ENCODE data around the gene GPHN. TPM values are rescaled to one million over a fixed set of nuclear protein-coding genes. Genes with fewer than 3 reads are reported as not detected.

Gene GPHN
- total RNA-seq = 33.4 TPM
- long read RNA-seq, full-length matches to known transcripts = 21 of 32 reads
- long read RNA-seq, partial matches to known transcripts = 5 of 32 reads
- long read RNA-seq, other reads (novel, unspliced or antisense) = 6 of 32 reads

DNA sequence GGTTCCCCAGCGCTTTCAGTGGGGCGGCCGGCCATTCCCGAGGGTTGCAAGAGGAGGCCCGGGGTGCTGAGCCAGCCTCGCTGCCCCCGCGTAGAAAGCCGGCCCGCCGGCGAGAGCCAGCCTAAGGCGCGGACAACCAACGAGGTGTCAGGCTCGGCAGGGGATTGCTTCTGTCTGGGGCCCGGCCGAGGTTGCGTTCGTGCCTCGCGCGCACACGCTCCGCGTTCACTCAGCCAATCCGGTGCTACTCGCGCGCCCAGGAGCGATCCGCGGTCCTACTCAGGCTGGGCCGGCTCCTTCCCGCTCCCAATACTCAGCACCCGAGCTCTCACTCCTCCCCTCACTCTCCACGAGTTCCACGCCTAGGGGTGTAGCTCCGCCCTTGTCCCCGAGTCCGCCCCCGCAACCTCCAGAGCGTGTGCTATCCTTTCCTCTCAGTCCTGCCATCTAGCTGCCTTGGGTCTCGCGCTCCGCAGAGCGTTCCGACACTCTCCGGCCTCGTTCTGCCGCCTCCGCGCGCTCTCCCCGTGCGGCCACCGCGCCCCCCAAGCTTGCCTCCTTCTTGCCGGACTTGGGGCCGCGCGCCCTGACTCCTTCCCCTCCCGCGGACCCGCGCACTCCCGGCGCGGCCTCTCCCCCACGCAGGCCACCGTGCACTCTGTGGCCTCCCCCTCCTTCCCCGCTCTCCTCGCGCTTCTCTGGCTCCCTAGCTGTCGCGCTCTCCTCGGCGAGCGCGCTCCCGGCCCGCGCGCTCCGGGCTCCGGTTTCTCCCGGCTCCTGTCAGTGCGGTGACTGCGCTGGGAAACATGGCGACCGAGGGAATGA lies at the start of gene GPHN:
Gene GPHN, plus strand, starts transcription at position 426 of the 825 bp plus-strand sequence.
- intact Hi-C loops (cut with micrococcal nuclease) = no loop called here
- Histone ChIP-seq H3K9me3 (replicated peaks) (no peaks in the 10 kb centered on the region), H3K27ac (replicated peaks) (peak within 1 kb of the TSS; percentile 97), H3K36me3 (no peaks in the 10 kb centered on the region), H3K4me3 (peak within 1 kb of the TSS; percentile 94), H3K4me1 (peaks cover 70% of the 10 kb centered on the region), H3K27me3 (ENCODE audit: low read depth) (no peaks in the 10 kb centered on the region)
- peak; percentile 97 for DNase-seq
- TF ChIP-seq, protein P1, sequence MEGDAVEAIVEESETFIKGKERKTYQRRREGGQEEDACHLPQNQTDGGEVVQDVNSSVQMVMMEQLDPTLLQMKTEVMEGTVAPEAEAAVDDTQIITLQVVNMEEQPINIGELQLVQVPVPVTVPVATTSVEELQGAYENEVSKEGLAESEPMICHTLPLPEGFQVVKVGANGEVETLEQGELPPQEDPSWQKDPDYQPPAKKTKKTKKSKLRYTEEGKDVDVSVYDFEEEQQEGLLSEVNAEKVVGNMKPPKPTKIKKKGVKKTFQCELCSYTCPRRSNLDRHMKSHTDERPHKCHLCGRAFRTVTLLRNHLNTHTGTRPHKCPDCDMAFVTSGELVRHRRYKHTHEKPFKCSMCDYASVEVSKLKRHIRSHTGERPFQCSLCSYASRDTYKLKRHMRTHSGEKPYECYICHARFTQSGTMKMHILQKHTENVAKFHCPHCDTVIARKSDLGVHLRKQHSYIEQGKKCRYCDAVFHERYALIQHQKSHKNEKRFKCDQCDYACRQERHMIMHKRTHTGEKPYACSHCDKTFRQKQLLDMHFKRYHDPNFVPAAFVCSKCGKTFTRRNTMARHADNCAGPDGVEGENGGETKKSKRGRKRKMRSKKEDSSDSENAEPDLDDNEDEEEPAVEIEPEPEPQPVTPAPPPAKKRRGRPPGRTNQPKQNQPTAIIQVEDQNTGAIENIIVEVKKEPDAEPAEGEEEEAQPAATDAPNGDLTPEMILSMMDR (IDR thresholded peaks at IDR 0.05; ENCODE audit: borderline replicate concordance) = peak; percentile 63

DNA sequence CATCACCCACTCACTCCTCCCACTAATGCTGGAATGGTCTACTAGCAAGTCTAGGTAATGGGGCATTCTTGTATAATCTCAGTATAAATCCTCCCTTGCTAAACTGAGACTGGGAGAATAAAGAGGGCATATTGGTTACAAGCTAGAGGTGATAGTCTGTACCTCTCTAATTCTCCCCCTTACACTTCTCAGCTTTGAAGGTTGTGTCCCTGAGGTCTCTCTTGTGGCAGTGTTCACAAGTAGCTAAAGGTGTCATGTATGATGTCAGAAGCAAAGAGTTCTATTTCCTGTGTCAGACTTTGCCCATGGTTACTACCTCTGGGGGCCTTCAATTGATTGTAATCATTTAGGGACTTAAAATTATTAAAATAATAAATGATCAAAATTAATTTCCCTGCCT lies 48.3 kb upstream of the GPHN start:
- no peak overlapping the region for H3K4me3 ChIP-seq
- DNase-seq = no peak
- intact Hi-C loops (cut with micrococcal nuclease) = no loop called here
- no peak overlapping the region for H3K27ac ChIP-seq (replicated peaks)
- TF ChIP-seq, protein P1 (IDR thresholded peaks at IDR 0.05; ENCODE audit: borderline replicate concordance) = no peak
- no peaks in the 10 kb centered on the region for H3K9me3 ChIP-seq (replicated peaks)
- H3K27me3 ChIP-seq (ENCODE audit: low read depth) = no peaks in the 10 kb centered on the region
- no peaks in the 10 kb centered on the region for H3K4me1 ChIP-seq
- no peaks in the 10 kb centered on the region for H3K36me3 ChIP-seq

DNA sequence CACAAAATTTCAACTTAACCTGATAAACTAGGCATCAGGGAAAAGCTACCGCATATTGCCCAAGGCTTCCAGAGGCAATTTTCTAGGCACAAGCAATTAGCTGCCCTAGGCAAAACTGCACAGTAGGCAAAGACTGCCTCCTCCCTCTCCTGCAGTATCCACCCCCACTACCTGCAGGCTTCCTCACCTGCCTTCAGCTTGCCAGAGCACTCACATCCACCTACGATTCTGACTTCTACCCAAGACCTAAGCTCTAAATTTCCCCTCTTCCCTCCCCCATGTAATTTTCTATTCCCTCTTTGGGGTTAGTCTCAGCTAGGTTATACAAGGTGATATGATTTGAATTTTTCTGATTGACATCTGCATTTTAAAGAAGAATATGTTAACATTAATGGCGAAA lies 43.7 kb upstream of the GPHN start:
- H3K27me3 ChIP-seq (ENCODE audit: low read depth) = no peaks in the 10 kb centered on the region
- peaks cover 8% of the 10 kb centered on the region for H3K9me3 ChIP-seq (replicated peaks)
- H3K4me1 ChIP-seq = no peaks in the 10 kb centered on the region
- TF ChIP-seq, protein P1 (IDR thresholded peaks at IDR 0.05; ENCODE audit: borderline replicate concordance) = no peak
- no peaks in the 10 kb centered on the region for H3K36me3 ChIP-seq
- no peak overlapping the region for H3K4me3 ChIP-seq
- intact Hi-C loops (cut with micrococcal nuclease) = no loop called here
- DNase-seq = no peak
- H3K27ac ChIP-seq (replicated peaks) = no peak overlapping the region

DNA sequence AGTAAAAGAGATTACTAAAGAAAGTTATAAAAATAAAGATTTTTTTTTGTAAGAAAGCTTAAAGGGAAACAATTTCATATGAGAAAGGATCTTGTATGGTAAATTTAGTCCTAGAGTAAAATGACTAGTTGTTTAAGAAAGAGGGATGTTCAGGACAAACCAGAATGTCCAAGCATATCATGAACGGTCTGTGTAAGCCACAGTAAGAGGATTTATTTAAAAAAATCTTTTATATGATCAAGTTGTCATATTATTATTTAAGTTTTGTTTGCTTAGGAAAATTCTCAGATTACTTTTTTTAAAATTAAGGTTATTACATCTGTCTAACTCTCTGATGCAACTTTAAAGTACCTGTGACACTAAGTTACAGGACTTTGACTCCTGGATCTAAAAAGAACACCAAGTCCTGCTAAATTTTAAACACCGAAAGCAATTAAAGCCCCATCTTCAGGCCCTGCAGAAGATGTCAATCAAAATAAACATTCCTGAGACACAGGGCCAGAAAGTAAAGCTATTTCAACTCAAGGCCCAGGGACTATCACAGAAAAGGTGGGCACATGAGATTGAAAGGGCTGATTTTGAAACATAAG lies 39.1 kb upstream of the GPHN start:
- H3K36me3 ChIP-seq = no peaks in the 10 kb centered on the region
- no peaks in the 10 kb centered on the region for H3K4me1 ChIP-seq
- intact Hi-C loops (cut with micrococcal nuclease) = no loop called here
- no peaks in the 10 kb centered on the region for H3K27me3 ChIP-seq (ENCODE audit: low read depth)
- TF ChIP-seq, protein P1 (IDR thresholded peaks at IDR 0.05; ENCODE audit: borderline replicate concordance) = no peak
- DNase-seq = no peak
- H3K27ac ChIP-seq (replicated peaks) = no peak overlapping the region
- no peak overlapping the region for H3K4me3 ChIP-seq
- H3K9me3 ChIP-seq (replicated peaks) = peaks cover 27% of the 10 kb centered on the region

DNA sequence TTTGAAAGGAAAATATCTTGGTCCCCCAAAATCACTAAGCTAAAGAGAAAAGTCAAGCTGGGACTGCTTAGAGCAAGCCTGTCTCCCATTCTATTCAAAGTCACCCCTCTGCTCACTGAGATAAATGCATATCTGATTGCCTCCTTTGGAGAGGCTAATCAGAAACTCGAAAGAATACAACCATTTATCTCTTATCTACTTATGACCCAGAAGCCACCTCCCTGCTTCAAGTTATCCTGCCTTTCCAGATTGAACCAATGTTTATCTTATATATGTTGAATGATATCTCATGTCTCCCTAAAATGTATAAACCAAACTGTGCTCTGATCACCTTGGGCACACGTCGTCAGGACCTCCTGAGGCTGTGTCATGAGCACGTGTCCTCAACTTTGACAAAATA lies 36.4 kb upstream of the GPHN start:
- Histone ChIP-seq H3K36me3 (no peaks in the 10 kb centered on the region), H3K9me3 (replicated peaks) (peaks cover 27% of the 10 kb centered on the region), H3K27ac (replicated peaks) (no peak overlapping the region), H3K4me1 (no peaks in the 10 kb centered on the region), H3K4me3 (no peak overlapping the region), H3K27me3 (ENCODE audit: low read depth) (no peaks in the 10 kb centered on the region)
- TF ChIP-seq, protein P1 (IDR thresholded peaks at IDR 0.05; ENCODE audit: borderline replicate concordance) = no peak
- no peak for DNase-seq
- intact Hi-C loops (cut with micrococcal nuclease) = no loop called here

Measured in left ventricle myocardium inferior (tissue), 1 donor.